Stimulated activated naive CD8-positive, alpha-beta T cell treated with anti-CD3 and anti-CD28 coated beads, Interleukin-15, amount 100 ng/mL, for 72 hours (primary cell): ENCODE measurements around the gene ATXN3.
A peak's percentile ranks its signal among the peaks of the same experiment; 100 is the strongest.
"Not testable (repeated sequence)": the region's sequence is repeated elsewhere in the genome, so short reads cannot be mapped to it uniquely, and the experiment has no call there.

Source experiments
- ATAC-seq: fragments of 150-1000 bp; cut with Tn5 transposase; 2 replicates; pipeline ENCODE4 v1.10.0; 2021; ENCODE audit warnings: mild to moderate bottlenecking, moderate library complexity
- DNase-seq, 2 donors: peaks; one replicate each; pipeline ENCODE4 v3.0.0; 2021 to 2022
- H3K27ac Mint-ChIP-seq, 2 donors: one replicate each; pipeline ENCODE4 v1.8.0; 2022; ENCODE audit warnings: mild to moderate bottlenecking in 2 of 2, mixed read lengths in 2 of 2, moderate library complexity in 2 of 2
- H3K27me3 Mint-ChIP-seq: one replicate; pipeline ENCODE4 v1.8.0; 2022; ENCODE audit warnings: mixed read lengths
- H3K4me1 Mint-ChIP-seq: one replicate; pipeline ENCODE4 v1.8.0; 2022; ENCODE audit warnings: mild to moderate bottlenecking, mixed read lengths
- H3K4me3 Mint-ChIP-seq, 2 donors: one replicate each; pipeline ENCODE4 v1.8.0; 2022; ENCODE audit warnings: mild to moderate bottlenecking in 2 of 2, mixed read lengths in 2 of 2, moderate library complexity in 1 of 2
- H3K9me3 Mint-ChIP-seq, 2 donors: one replicate each; pipeline ENCODE4 v1.8.0; 2022; ENCODE audit warnings: mixed read lengths in 2 of 2

Gene ATXN3

GRCh38 chr14:92105073-92105892 lies 1.1 kb downstream of the ATXN3 start:
- Mint-ChIP-seq H3K4me1 (peaks cover 59% of the 10 kb centered on the region), H3K27me3 (no peaks in the 10 kb centered on the region), H3K4me3 (peak overlapping the region; percentile 90 to 94), H3K9me3 (no peaks in the 10 kb centered on the region), H3K27ac (peak overlapping the region; percentile 95 to 96)
- DNase-seq = no peak
- ATAC-seq = no peak

- no peak for ATAC-seq
- Mint-ChIP-seq H3K27me3 (no peaks in the 10 kb centered on the region), H3K27ac (no peak overlapping the region), H3K4me3 (no peak overlapping the region), H3K4me1 (peaks cover 60% of the 10 kb centered on the region), H3K9me3 (no peaks in the 10 kb centered on the region)
- no peak for DNase-seq
Measured at GRCh38 chr14:92103363-92103989, 2.9 kb downstream of the ATXN3 start.

DNA sequence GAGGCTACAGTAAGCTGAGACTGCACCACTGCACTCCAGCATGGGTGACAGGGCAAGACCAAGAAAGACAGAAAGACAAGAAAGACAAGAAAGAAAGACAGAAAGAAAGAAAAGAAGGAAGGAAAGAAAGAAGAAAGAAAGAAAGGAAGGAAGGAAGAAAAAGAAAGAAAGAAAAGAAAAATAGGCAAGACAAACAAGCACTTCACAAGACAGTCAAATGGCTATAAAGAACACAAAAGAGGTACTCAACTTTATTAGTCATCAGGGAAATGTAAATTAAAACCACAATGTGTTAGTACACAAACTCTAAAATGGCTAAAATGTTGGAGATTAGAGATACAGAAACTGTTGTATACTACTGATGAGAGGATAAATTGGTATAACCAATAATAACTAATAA lies 6.6 kb downstream of the ATXN3 start:
- H3K4me3 Mint-ChIP-seq = no peak overlapping the region
- no peaks in the 10 kb centered on the region for H3K9me3 Mint-ChIP-seq
- H3K27ac Mint-ChIP-seq = no peak overlapping the region
- H3K4me1 Mint-ChIP-seq = peaks cover 39% of the 10 kb centered on the region
- DNase-seq (no peak), ATAC-seq (peak; percentile 46)
- H3K27me3 Mint-ChIP-seq = no peaks in the 10 kb centered on the region

GRCh38 chr14:92093320-92093719 lies 13.1 kb downstream of the ATXN3 start:
- Mint-ChIP-seq H3K4me1 (no peaks in the 10 kb centered on the region), H3K9me3 (no peaks in the 10 kb centered on the region), H3K27me3 (no peaks in the 10 kb centered on the region), H3K27ac (no peak overlapping the region), H3K4me3 (no peak overlapping the region)
- no peak for ATAC-seq
- no peak for DNase-seq

- no peaks in the 10 kb centered on the region for H3K27me3 Mint-ChIP-seq
- no peak overlapping the region for H3K27ac Mint-ChIP-seq
- DNase-seq (no peak), ATAC-seq (no peak)
- no peak overlapping the region for H3K4me3 Mint-ChIP-seq
- H3K9me3 Mint-ChIP-seq = no peaks in the 10 kb centered on the region
- H3K4me1 Mint-ChIP-seq = no peaks in the 10 kb centered on the region
Measured at GRCh38 chr14:92088494-92088893, 17.9 kb downstream of the ATXN3 start.

GRCh38 chr14:92074555-92074954 lies 31.8 kb downstream of the ATXN3 start:
- DNase-seq (no peak), ATAC-seq (no peak)
- Mint-ChIP-seq H3K27me3 (no peaks in the 10 kb centered on the region), H3K27ac (no peak overlapping the region), H3K4me3 (no peak overlapping the region), H3K4me1 (no peaks in the 10 kb centered on the region), H3K9me3 (no peaks in the 10 kb centered on the region)

- H3K27me3 Mint-ChIP-seq = no peaks in the 10 kb centered on the region
- no peaks in the 10 kb centered on the region for H3K9me3 Mint-ChIP-seq
- ATAC-seq (no peak), DNase-seq (no peak)
- H3K4me1 Mint-ChIP-seq = no peaks in the 10 kb centered on the region
- no peak overlapping the region for H3K4me3 Mint-ChIP-seq
- H3K27ac Mint-ChIP-seq = no peak overlapping the region
Measured at GRCh38 chr14:92058006-92058917, 48.1 kb downstream of the ATXN3 start.

- H3K9me3 Mint-ChIP-seq = peaks cover 17 to 18% of the 10 kb centered on the region in 2 donors
- ATAC-seq (no peak), DNase-seq (no peak)
- no peak overlapping the region for H3K4me3 Mint-ChIP-seq
- H3K27me3 Mint-ChIP-seq = no peaks in the 10 kb centered on the region
- no peaks in the 10 kb centered on the region for H3K4me1 Mint-ChIP-seq
- H3K27ac Mint-ChIP-seq = no peak overlapping the region
Measured at GRCh38 chr14:92049781-92050180, 56.6 kb downstream of the ATXN3 start.

GRCh38 chr14:92049221-92049620 lies 57.2 kb downstream of the ATXN3 start:
- peaks cover 17 to 18% of the 10 kb centered on the region in 2 donors for H3K9me3 Mint-ChIP-seq
- not testable (repeated sequence) for H3K27me3 Mint-ChIP-seq, DNase-seq, H3K27ac Mint-ChIP-seq, ATAC-seq, H3K4me3 Mint-ChIP-seq, H3K4me1 Mint-ChIP-seq

DNA sequence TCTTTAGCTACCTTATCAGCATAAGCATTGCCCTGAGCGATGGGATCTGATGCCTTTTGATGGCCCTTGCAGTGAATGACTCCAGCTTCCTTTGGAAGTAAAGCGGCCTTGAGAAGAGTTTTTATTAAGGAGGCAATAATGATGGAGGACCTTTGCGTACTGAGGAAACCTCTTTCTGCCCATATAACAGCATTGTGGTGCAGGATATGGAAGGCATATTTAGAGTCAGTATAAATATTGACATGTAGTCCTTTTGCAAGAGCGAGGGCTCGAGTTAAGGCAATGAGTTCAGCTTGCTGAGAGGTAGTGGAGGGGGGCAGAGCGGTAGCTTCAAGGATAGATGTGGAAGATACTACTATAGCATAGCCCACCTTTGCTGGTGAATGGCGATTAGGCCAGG lies 60.5 kb downstream of the ATXN3 start:
- peaks cover 17 to 18% of the 10 kb centered on the region in 2 donors for H3K9me3 Mint-ChIP-seq
- ATAC-seq, H3K27me3 Mint-ChIP-seq, H3K4me1 Mint-ChIP-seq, H3K4me3 Mint-ChIP-seq, DNase-seq, H3K27ac Mint-ChIP-seq: not testable (repeated sequence)

DNA sequence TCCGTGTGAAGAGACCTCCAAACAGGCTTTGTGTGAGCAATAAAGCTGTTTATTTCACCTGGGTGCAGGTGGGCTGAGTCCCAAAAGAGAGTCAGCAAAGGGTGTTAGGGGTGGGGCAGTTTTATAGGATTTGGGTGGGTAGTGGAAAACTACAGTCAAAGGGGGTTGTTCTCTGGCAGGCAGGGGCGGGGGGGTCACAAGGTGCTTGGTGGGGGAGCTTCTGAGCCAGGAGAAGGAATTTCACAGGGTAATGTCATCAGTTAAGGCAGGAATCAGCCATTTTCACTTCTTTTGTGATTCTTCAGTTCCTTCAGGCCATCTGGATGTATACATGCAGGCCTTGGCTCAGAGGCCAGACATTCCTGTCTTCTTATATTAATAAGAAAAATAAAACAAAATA lies 64.6 kb downstream of the ATXN3 start:
- H3K27me3 Mint-ChIP-seq, DNase-seq, H3K9me3 Mint-ChIP-seq, H3K27ac Mint-ChIP-seq, ATAC-seq: not testable (repeated sequence)
- peak overlapping the region in 1 of 2 donors; percentile 16 for H3K4me3 Mint-ChIP-seq
- H3K4me1 Mint-ChIP-seq = peaks cover 21% of the 10 kb centered on the region

GRCh38 chr14:92041203-92041602 lies 65.2 kb downstream of the ATXN3 start:
- peaks cover 27% of the 10 kb centered on the region for H3K4me1 Mint-ChIP-seq
- no peaks in the 10 kb centered on the region for H3K9me3 Mint-ChIP-seq
- peak overlapping the region in 1 of 2 donors; percentile 43 for H3K27ac Mint-ChIP-seq
- DNase-seq (no peak), ATAC-seq (no peak)
- no peak overlapping the region for H3K4me3 Mint-ChIP-seq
- no peaks in the 10 kb centered on the region for H3K27me3 Mint-ChIP-seq

GRCh38 chr14:92040431-92041051 lies 65.8 kb downstream of the ATXN3 start:
- Mint-ChIP-seq H3K27ac (peak overlapping the region; percentile 98 to 99), H3K4me3 (peak overlapping the region; percentile 84 to 96), H3K4me1 (peaks cover 33% of the 10 kb centered on the region), H3K9me3 (no peaks in the 10 kb centered on the region), H3K27me3 (no peaks in the 10 kb centered on the region)
- ATAC-seq = peak; percentile 18
- DNase-seq = peak in 1 of 2 donors; percentile 14

- Mint-ChIP-seq H3K4me1 (peaks cover 34% of the 10 kb centered on the region), H3K27ac (peak within 1 kb of the TSS; percentile 98 to 99), H3K4me3 (peak within 1 kb of the TSS; percentile 84 to 96), H3K27me3 (no peaks in the 10 kb centered on the region), H3K9me3 (no peaks in the 10 kb centered on the region)
- DNase-seq = peak; percentile 96 to 97
- peak; percentile 99 for ATAC-seq
Measured at GRCh38 chr14:92039719-92040430, 66.5 kb downstream of the ATXN3 start, which contains the start of gene TRIP11. TSS of gene TRIP11 (minus strand) at chr14:92040059. CDS start at chr14:92039685, 374 bp downstream.
